ENCODE data around the gene NRIP3. TPM values are rescaled to one million over a fixed set of nuclear protein-coding genes. Genes with fewer than 3 reads are reported as not detected.
"Not testable (repeated sequence)": the region's sequence is repeated elsewhere in the genome, so short reads cannot be mapped to it uniquely, and the experiment has no call there.

NRIP3 gene
- total RNA-seq, 1 donor from 2014 or later, result 1.4 TPM

DNA sequence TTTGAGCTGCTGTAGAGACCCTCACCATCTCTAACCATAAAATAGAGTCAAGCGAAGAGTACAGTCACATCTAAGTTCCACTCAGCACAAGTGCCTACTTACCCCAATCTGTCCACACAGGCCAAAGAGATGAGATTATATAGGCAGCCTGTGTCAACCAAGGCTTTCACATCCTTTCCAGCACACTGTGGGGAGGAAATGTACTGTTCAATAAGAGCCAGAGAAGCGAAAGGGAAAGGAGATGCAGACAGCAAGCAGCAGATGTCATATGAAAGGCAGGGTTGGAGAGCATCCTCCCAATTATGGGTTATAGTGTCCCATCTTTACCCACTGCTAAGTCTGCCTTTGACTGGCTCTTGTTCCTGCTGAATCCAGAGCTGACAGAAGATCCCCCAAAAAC lies 16.4 kb downstream of the NRIP3 start:
- H3K36me3 Mint-ChIP-seq (ENCODE audit: low read depth, unreplicated experiment), result no peaks in the 10 kb centered on the region
- H3K4me1 Mint-ChIP-seq (ENCODE audit: unreplicated experiment), result no peaks in the 10 kb centered on the region
- H3K9me3 Mint-ChIP-seq (ENCODE audit: unreplicated experiment), result no peaks in the 10 kb centered on the region
- no peak overlapping the region for H3K4me3 Mint-ChIP-seq (ENCODE audit: unreplicated experiment)
- DNase-seq (ENCODE audit: low spot score), result no peak
- H3K27me3 Mint-ChIP-seq (ENCODE audit: unreplicated experiment), result peaks cover 3% of the 10 kb centered on the region
- no peak overlapping the region for H3K27ac Mint-ChIP-seq (ENCODE audit: unreplicated experiment)
- no peak for TF ChIP-seq CTCF (IDR thresholded peaks at IDR 0.05; ENCODE audit: unreplicated experiment)

DNA sequence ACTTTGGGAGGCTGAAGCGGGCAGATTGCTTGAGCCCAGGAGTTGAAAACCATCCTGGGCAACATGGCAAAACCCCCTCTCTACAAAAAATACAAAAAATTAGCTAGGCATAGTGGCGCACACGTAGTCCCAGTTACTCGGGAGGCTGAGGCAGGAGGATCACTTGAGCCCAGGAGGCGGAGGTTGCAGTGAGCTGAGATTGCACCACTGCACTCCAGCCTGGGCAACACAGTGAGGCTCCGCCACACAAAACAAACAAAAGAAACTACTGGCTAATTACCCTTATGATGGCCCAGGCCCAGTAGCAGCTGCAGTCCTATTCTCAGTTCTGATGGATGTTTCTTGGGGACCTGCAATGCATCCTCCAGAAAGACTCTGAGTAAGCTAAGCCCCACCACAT lies 17.0 kb downstream of the NRIP3 start:
- not testable (repeated sequence) for H3K9me3 Mint-ChIP-seq (ENCODE audit: unreplicated experiment); H3K4me3 Mint-ChIP-seq (ENCODE audit: unreplicated experiment); H3K27ac Mint-ChIP-seq (ENCODE audit: unreplicated experiment); H3K36me3 Mint-ChIP-seq (ENCODE audit: low read depth, unreplicated experiment); H3K4me1 Mint-ChIP-seq (ENCODE audit: unreplicated experiment); DNase-seq (ENCODE audit: low spot score); H3K27me3 Mint-ChIP-seq (ENCODE audit: unreplicated experiment)

- H3K9me3 Mint-ChIP-seq (ENCODE audit: unreplicated experiment), result no peaks in the 10 kb centered on the region
- H3K27me3 Mint-ChIP-seq (ENCODE audit: unreplicated experiment), result peaks cover 3% of the 10 kb centered on the region
- no peak overlapping the region for H3K4me3 Mint-ChIP-seq (ENCODE audit: unreplicated experiment)
- no peaks in the 10 kb centered on the region for H3K4me1 Mint-ChIP-seq (ENCODE audit: unreplicated experiment)
- no peak overlapping the region for H3K27ac Mint-ChIP-seq (ENCODE audit: unreplicated experiment)
- no peaks in the 10 kb centered on the region for H3K36me3 Mint-ChIP-seq (ENCODE audit: low read depth, unreplicated experiment)
- no peak for DNase-seq (ENCODE audit: low spot score)
- TF ChIP-seq CTCF (IDR thresholded peaks at IDR 0.05; ENCODE audit: unreplicated experiment), result no peak
Observed at GRCh38 chr11:8985462-8985861, 18.3 kb downstream of the NRIP3 start.

DNA sequence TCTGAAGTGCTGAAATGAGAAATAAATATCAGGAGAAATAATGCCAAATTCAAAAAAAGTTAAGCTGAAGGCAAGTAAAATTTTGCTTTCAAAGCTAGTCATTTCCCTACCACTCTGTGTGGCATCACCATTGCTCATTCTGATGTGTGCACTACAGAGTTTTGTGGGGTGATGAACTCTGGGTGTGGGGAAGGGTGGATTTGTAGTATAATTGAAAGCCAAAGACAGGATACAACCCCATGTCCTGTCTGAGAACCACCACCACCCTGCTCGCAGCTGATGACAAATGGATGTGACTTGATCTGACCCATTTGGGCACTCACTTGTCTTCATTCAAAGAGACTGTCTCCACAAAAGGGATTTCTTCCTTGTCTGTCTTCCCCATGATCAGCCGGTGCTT lies 20.2 kb downstream of the NRIP3 start:
- H3K27me3 Mint-ChIP-seq (ENCODE audit: unreplicated experiment), result peaks cover 3% of the 10 kb centered on the region
- no peak overlapping the region for H3K4me3 Mint-ChIP-seq (ENCODE audit: unreplicated experiment)
- H3K36me3 Mint-ChIP-seq (ENCODE audit: low read depth, unreplicated experiment), result no peaks in the 10 kb centered on the region
- H3K9me3 Mint-ChIP-seq (ENCODE audit: unreplicated experiment), result no peaks in the 10 kb centered on the region
- H3K4me1 Mint-ChIP-seq (ENCODE audit: unreplicated experiment), result no peaks in the 10 kb centered on the region
- TF ChIP-seq CTCF (IDR thresholded peaks at IDR 0.05; ENCODE audit: unreplicated experiment), result no peak
- no peak for DNase-seq (ENCODE audit: low spot score)
- H3K27ac Mint-ChIP-seq (ENCODE audit: unreplicated experiment), result no peak overlapping the region

DNA sequence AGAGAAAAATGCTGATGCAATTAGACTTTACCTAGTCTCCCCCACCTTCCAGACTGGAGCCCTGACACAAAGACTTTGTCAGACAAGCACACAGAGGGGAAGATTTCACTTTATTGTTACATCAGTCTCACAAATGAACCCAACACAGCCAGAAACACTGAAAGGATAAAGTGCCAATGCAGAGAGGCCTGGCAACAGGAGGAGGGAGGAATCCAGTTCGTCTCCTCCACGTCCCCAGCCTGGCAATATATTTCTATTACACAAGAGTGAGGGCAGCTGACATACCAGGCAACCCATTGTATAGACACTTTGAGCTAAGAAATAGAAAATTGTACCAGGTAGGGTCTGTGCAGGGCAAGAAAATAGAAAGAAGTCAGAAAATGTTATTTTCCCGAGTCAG lies 23.3 kb downstream of the NRIP3 start:
- Mint-ChIP-seq H3K9me3 (ENCODE audit: unreplicated experiment) (no peaks in the 10 kb centered on the region), H3K27me3 (ENCODE audit: unreplicated experiment) (peaks cover 3% of the 10 kb centered on the region), H3K4me1 (ENCODE audit: unreplicated experiment) (no peaks in the 10 kb centered on the region), H3K27ac (ENCODE audit: unreplicated experiment) (no peak overlapping the region), H3K4me3 (ENCODE audit: unreplicated experiment) (no peak overlapping the region), H3K36me3 (ENCODE audit: low read depth, unreplicated experiment) (peaks cover 4% of the 10 kb centered on the region)
- no peak for DNase-seq (ENCODE audit: low spot score)
- no peak for TF ChIP-seq CTCF (IDR thresholded peaks at IDR 0.05; ENCODE audit: unreplicated experiment)

DNA sequence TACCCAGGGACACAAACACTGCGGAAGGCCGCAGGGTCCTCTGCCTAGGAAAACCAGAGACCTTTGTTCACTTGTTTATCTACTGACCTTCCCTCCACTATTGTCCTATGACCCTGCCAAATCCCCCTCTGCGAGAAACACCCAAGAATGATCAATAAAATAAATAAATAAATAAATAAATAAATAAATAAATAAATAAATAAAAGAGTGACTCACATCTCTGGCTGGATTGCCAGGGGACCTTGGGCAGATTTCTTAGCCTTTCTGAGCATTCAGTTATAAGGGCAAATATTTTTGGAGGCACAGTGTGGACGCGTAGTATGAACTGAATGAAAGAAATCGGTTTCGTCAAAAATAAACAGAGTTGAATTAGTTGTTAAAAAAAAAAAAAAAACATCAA lies 24.4 kb downstream of the NRIP3 start:
- not testable (repeated sequence) for H3K27me3 Mint-ChIP-seq (ENCODE audit: unreplicated experiment); H3K9me3 Mint-ChIP-seq (ENCODE audit: unreplicated experiment); H3K4me3 Mint-ChIP-seq (ENCODE audit: unreplicated experiment); DNase-seq (ENCODE audit: low spot score); H3K36me3 Mint-ChIP-seq (ENCODE audit: low read depth, unreplicated experiment); H3K4me1 Mint-ChIP-seq (ENCODE audit: unreplicated experiment); H3K27ac Mint-ChIP-seq (ENCODE audit: unreplicated experiment)
